ENCODE measurements around the gene RDX.

RDX gene

GRCh38 chr11:110126936-110127335 is 169.5 kb downstream of the RDX start:
- no peak for DNase-seq (ENCODE audit: low read depth)

DNA sequence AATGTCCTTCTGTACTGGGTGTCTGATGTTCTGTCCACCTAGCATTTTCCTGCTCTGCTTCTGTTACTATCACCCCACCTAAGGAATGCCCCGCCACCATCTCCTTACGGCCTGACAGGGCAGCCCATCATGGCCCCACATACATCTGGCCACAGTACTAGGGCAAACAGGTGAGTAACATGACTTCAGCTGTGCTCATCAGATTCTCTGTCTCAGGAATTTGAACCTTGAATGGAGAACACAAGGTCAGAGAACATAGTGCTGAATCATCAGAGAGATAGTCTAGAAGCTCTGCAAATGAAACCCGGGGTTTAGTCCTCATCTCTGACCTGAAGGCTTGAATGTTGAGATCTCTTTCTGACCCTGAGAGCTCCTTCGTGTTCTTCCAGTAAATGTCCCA is 170.8 kb downstream of the RDX start:
- no peak for DNase-seq (ENCODE audit: low read depth)
